Bronchial smooth muscle cell (primary cell): Measurements from ENCODE around the gene RCAN2. TPM values are rescaled to one million over a fixed set of nuclear protein-coding genes. Genes with fewer than 3 reads are reported as not detected.

ENCODE experiments used
- total RNA-seq: library from RNA; depleted of rRNA; stranded (reverse); fragments of >200 nt; gene quantifications from 2 replicates; pipeline ENCODE4 v1.2.1, GENCODE V29; 2014

RCAN2 gene
- 0.09 and 1.6 TPM in 2 replicates for total RNA-seq

GRCh38 chr6:46491201-46491627, at the start of gene RCAN2:
RCAN2 (minus strand) TSS chr6:46491449.

Other genes starting within 250 kb of the RCAN2 start
- 0.79 and 2.2 TPM in 2 replicates for gene CYP39A1, start 161.4 kb upstream of the RCAN2 start, total RNA-seq
- 5.7 and 9.6 TPM in 2 replicates for gene SLC25A27, start 161.5 kb upstream of the RCAN2 start, total RNA-seq
- 0.26 and 0.32 TPM in 2 replicates for gene TDRD6, start 196.4 kb upstream of the RCAN2 start, total RNA-seq
- not detected in 2 replicates for gene PLA2G7, start 243.9 kb upstream of the RCAN2 start, total RNA-seq